NB4 (cell line): ENCODE measurements around the gene CHML.
"Not testable (repeated sequence)": the region's sequence is repeated elsewhere in the genome, so short reads cannot be mapped to it uniquely, and the experiment has no call there.

ENCODE experiments used
- DNase-seq: peaks from one replicate; pipeline ENCODE4 v3.0.0; 2010; ENCODE audit warnings: low read depth
- H3K4me3 ChIP-seq: one replicate; pipeline ENCODE4 v1.5.1; 2011; ENCODE audit warnings: mild to moderate bottlenecking, low read depth, low read length, moderate library complexity
- CTCF ChIP-seq: IDR thresholded peaks from one replicate; pipeline ENCODE4 v1.5.1; 2012; ENCODE audit warnings: low read depth, low read length
- MYC ChIP-seq: IDR thresholded peaks from 2 replicates; pipeline ENCODE4 v1.6.1; 2011; ENCODE audit warnings: low read depth, low read length
- POLR2A ChIP-seq: IDR thresholded peaks from 2 replicates; pipeline ENCODE4 v1.6.1; 2011; ENCODE audit warnings: mild to moderate bottlenecking; ENCODE audit not compliant: insufficient read length; ENCODE audit errors: extremely low read depth
- TF ChIP-seq, protein P1 (sequence below): IDR thresholded peaks from 2 replicates; pipeline ENCODE4 v1.6.1; 2011; ENCODE audit warnings: low read depth, low read length

Gene CHML

GRCh38 chr1:241672301-241672700 is 32.1 kb upstream of the CHML start:
- DNase-seq: no peak
- TF ChIP-seq CTCF (no peak), MYC (no peak), POLR2A (no peak)
- TF ChIP-seq, protein P1, sequence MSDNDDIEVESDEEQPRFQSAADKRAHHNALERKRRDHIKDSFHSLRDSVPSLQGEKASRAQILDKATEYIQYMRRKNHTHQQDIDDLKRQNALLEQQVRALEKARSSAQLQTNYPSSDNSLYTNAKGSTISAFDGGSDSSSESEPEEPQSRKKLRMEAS: no peak
- H3K4me3 ChIP-seq: no peak overlapping the region

- no peak for DNase-seq
- TF ChIP-seq MYC: no peak
- no peak for TF ChIP-seq POLR2A
- no peak for TF ChIP-seq CTCF
- TF ChIP-seq, protein P1: no peak
- H3K4me3 ChIP-seq: no peak overlapping the region
These were observed 26.2 kb upstream of the CHML start for GRCh38 chr1:241666419-241666818.

DNA sequence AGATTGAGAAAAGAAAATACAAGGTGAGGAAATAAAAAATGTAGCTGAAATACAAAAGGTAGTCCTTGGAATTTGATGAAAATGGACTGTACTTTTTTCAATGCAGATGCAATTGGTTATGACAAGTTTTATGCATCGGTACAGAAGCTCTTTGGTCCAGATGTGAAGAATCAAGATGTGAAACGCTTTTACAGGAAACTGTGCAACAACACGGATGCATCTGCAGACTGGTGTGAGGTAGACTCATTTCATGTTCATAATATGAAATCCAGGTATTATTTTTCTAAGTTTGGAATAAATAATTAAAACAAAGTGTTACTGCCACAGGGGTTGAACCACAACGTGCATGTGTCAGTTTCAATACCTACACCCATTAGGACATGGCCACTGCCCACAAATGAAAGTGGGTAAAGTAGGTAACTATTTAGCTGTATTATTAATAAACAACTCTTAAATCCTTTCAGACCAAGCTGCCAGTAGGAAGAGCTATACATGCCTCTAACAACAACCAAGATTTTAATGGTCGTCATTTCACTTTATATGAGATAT is 20.3 kb upstream of the CHML start:
- DNase-seq: no peak
- TF ChIP-seq CTCF (no peak), POLR2A (no peak), MYC (no peak)
- TF ChIP-seq, protein P1: no peak
- H3K4me3 ChIP-seq: no peak overlapping the region

- not testable (repeated sequence) for DNase-seq, H3K4me3 ChIP-seq
These were observed 18.8 kb upstream of the CHML start for GRCh38 chr1:241659016-241659415.

DNA sequence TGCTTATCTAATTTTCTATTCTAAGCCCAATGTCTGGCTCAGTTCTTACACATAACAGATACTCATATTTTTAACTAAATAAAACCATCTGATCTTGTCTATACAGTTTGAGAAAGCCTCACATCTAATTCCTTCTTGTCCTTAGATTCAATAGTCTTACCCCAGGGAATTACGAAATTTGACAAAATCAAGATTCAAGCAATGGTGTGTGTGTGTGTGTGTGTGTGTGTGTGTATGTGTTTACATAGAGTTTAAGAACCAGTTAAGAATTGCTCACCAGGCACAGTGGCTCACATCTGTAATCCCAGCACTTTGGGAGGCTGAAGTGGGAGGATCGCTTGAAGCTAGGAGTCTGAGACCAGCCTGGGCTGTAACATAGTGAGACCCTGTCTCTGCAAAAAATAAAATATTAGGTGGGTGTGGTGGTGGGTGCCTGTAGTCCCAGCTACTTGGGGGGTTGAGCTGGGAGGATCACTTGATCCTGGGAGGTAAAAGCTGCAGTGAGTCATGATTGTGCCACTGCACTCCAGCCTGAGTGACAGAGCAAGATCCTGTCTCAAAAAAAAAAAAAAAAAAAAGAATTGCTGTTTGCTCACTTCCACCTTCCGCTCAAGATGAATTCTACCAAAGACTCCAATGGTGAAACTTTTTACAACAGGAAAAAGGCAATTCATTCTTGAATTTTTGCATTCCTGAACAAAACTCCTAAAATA is 18.1 kb upstream of the CHML start:
- DNase-seq: no peak
- TF ChIP-seq, protein P1: no peak
- no peak for TF ChIP-seq MYC
- TF ChIP-seq POLR2A: no peak
- no peak for TF ChIP-seq CTCF
- H3K4me3 ChIP-seq: no peak overlapping the region

GRCh38 chr1:241654641-241655040 is 14.5 kb upstream of the CHML start:
- no peak overlapping the region for H3K4me3 ChIP-seq
- no peak for DNase-seq
- TF ChIP-seq CTCF: no peak
- no peak for TF ChIP-seq POLR2A
- TF ChIP-seq, protein P1: no peak
- no peak for TF ChIP-seq MYC
